ENCODE measurements around the gene SGIP1.
"Not testable (repeated sequence)": the region's sequence is repeated elsewhere in the genome, so short reads cannot be mapped to it uniquely, and the experiment has no call there.

SGIP1 gene

GRCh38 chr1:66679140-66679539 lies 145.2 kb downstream of the SGIP1 start:
- DNase-seq (ENCODE audit: low read depth), result no peak

GRCh38 chr1:66681686-66682085 lies 147.7 kb downstream of the SGIP1 start:
- no peak for DNase-seq (ENCODE audit: low read depth)

GRCh38 chr1:66682106-66682505 lies 148.2 kb downstream of the SGIP1 start:
- DNase-seq (ENCODE audit: low read depth), result no peak

GRCh38 chr1:66684353-66684752 lies 150.4 kb downstream of the SGIP1 start:
- DNase-seq (ENCODE audit: low read depth), result no peak

DNA sequence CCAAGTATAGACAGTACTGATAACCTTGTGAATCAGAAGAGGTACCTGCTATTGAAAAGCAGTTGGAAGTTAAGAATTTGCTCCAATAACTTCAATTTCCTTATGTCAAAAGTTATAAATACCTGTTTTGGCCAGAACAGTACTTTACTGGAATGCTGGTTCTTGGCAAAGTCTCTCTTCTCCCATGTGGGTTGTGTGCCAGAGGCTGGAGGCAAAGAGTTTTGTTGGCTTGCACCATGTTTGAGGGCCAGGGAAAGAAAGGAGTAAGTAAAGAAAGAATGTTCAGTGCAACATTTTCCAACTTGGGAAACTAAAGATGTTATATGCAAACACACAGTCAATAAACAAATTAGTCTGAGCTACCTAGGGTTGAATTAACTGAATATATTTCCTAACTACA lies 151.3 kb downstream of the SGIP1 start:
- no peak for DNase-seq (ENCODE audit: low read depth)

DNA sequence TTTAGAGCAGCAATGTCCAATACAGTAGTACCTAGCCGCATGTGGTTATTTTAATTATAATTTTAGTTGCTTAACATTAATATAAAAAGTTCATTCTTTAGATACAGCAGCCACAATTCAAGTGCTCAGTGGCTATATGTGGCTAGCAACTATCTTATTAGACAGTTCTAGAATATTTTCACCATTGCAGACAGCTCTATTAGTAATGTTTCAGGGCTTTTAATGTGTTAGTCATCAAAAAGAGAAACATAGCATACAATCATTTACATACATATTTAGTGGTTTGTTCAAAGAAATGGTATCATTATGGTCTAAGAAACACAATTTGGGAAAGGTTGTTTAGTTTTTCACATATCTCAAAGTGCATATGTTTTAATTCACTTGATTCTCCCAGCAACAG lies 151.7 kb downstream of the SGIP1 start:
- no peak for DNase-seq (ENCODE audit: low read depth)

DNA sequence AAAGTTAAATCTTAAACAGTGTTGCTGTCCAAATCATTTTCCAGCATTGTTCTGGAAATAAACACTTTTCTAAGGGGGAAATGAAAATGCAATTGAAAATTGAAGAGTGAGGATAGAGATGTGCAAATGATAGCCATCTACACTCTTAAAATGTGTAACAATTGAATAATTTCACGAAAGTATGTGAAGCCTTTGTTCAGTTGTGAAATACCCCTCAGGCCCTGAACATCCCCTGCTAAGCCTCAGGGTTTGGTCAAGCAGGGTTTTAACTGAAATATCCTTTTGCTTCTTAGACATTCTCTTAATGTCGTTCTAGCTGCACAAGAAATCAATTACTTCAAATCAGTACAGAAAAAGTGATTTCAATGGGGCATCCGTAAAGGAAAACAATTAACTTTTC lies 152.5 kb downstream of the SGIP1 start:
- DNase-seq (ENCODE audit: low read depth), result no peak

GRCh38 chr1:66687358-66687757 lies 153.4 kb downstream of the SGIP1 start:
- no peak for DNase-seq (ENCODE audit: low read depth)

GRCh38 chr1:66690666-66691381 lies 156.9 kb downstream of the SGIP1 start:
- DNase-seq (ENCODE audit: low read depth), result no peak

GRCh38 chr1:66692681-66693080 lies 158.7 kb downstream of the SGIP1 start:
- DNase-seq (ENCODE audit: low read depth), result no peak

- DNase-seq (ENCODE audit: low read depth), result no peak
Measured at GRCh38 chr1:66693856-66694255, 159.9 kb downstream of the SGIP1 start.

DNA sequence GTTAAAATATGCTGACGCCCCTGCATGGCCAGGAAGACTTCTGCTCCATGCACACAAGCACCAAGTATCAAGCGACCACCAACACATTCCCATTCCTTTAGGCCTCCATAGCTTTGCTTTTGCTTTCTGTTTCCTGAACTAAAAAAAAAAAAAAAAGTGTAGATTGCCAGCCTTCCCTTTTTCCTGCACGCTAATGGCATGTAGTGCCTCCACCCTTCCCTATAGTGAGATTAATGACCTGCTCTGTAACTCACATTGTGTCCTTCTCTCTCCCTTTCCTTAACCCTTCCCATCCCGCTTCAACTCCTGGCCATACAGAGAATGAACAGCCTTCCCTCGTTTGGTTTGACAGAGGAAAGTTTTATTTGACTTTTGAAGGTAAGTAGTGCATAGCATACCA lies 161.2 kb downstream of the SGIP1 start:
- no peak for DNase-seq (ENCODE audit: low read depth)

- no peak for DNase-seq (ENCODE audit: low read depth)
Measured at GRCh38 chr1:66696771-66697170, 162.8 kb downstream of the SGIP1 start.

- DNase-seq (ENCODE audit: low read depth), result no peak
Measured at GRCh38 chr1:66699213-66699612, 165.3 kb downstream of the SGIP1 start.

GRCh38 chr1:66704177-66704875 lies 170.4 kb downstream of the SGIP1 start:
- DNase-seq (ENCODE audit: low read depth), result no peak

DNA sequence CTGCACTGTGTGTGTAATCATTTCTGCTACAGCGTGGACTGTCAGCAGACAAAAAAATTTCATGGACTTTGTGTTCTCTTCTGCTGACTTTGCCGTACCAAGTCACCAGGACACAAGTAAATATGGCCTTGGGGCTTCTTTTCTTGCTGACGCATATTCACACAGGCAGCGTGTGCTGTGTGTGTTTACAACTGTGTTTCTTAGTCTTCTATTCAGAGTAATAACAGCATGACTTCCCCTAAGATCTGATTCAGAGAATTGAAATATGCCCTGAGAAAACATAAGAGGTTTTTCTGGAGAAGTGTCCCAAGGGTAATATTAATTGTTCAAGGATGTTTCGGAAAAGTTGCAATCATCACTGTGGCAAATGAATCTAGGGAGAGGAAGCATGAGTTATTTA lies 171.2 kb downstream of the SGIP1 start:
- no peak for DNase-seq (ENCODE audit: low read depth)

DNA sequence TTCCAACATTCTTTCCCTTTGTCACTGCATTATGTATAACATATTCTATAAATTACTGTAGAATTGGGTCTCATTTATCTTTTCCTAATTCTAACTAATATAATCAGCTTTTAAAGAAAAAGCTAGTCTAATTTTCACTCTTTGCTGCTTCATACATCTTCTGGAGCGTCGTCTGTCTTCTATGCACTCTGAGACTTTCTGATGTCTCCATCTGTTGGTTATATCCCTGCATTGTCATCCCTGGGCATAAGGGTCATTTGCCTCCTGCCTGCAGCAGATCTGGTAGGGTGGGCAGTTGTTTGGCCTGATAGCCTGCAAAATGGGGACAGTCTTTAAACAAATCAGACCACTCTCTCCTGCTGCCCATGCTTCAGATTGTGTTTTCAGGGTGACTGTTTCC lies 177.5 kb downstream of the SGIP1 start:
- no peak for DNase-seq (ENCODE audit: low read depth)

DNA sequence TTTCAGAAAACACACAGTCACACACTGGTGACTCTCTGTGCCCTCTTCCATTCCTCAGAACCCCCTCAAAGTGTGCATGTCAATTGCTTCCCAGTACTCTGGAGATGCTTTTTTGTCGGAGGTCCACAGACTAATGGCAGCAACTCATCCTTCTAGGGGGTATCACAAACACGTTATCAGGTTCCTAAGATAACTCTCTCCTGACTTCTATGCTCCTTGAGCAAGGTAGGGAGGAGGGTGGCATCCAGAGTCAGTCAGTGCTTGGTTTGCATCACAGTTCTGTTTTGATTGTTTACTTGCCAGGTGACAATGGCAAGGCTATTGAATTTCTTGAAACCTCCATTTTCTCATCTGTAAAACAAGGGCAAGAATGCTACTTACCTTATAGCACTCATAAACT lies 178.9 kb downstream of the SGIP1 start:
- no peak for DNase-seq (ENCODE audit: low read depth)

DNA sequence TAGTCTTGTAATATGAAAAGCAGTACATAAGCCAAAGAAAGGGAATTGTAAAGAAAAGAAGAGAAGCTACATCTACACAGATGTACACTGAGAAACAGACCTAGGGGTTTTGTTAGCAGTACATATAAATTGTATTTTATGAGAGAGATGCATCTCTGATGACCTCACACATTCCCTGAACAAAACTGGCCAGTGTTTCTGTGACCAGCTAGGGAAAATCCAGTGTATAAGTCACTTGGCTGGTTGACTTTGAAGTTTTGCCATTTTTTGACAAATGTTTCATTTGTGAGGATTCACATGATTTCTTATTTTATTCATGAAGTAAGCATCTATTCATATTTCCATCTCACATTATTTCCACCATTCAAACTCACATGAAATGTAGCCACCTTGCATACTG lies 190.0 kb downstream of the SGIP1 start:
- DNase-seq (ENCODE audit: low read depth), result no peak

- DNase-seq (ENCODE audit: low read depth), result no peak
Measured at GRCh38 chr1:66725885-66726665, 192.1 kb downstream of the SGIP1 start.

DNA sequence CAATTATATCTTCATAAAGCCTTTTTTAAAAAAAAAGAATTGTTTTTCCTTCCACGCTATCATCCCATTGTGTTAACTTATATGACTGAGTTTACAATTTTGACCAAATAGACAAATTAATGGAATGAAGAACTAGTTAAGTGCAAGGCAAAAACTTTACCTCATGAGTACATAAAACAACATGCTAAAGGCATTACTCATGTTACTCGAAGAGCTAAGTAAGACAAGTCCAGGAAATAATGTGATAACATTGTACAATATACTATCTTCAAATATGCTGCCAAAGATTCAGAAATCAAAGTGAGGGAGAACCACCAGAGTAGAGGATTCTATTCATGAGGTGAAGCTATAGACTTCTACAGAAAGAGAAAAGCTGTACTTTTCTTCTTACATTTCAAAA lies 194.1 kb downstream of the SGIP1 start:
- DNase-seq (ENCODE audit: low read depth), result no peak

GRCh38 chr1:66728716-66729115 lies 194.8 kb downstream of the SGIP1 start:
- DNase-seq (ENCODE audit: low read depth), result not testable (repeated sequence)

DNA sequence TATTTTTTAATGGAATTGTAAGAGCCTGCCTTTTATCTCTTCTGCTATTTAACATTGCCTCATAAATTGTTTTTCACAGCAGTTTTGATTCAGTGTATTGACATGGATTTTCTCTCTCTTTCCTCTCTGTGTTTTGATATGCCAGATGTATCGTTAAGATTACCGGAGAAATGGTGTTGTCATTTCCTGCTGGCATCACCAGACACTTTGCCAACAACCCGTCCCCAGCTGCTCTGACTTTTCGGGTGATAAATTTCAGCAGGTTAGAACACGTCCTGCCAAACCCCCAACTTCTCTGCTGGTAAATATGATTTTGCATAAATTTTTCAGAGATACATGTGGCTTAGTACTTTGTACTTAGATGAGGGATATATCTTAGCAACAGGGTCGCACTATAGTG lies 195.2 kb downstream of the SGIP1 start:
- no peak for DNase-seq (ENCODE audit: low read depth)

Measured in GM04504 (cell line).